Adrenal gland (tissue), 5 donors: Measurements from ENCODE around the gene DRD1.

Experiments used
- CTCF ChIP-seq, 6 experiments: fragments of 450-650 bp in 4 of 6; fragments of 200-600 bp in 2 of 6; sonication (generic) in 1 of 6; IDR thresholded peaks; 1 replicate in 5 of 6; 2 replicates in 1 of 6; pipeline versions ENCODE4 v1.5.1 to v1.8.0; 2016 to 2021; ENCODE audit warnings: antibody characterized with exemption in 6 of 6, mild to moderate bottlenecking in 2 of 6, moderate library complexity in 1 of 6
- POLR2A ChIP-seq, 2 donors: fragments of 450-650 bp; IDR thresholded peaks; one replicate each; pipeline ENCODE4 v1.6.1; 2017; ENCODE audit warnings: antibody characterized with exemption in 2 of 2, mild to moderate bottlenecking in 2 of 2, moderate library complexity in 1 of 2
- donor health status: DM: no; HTN: no; CAD: no.

- TF ChIP-seq CTCF (IDR thresholded peaks at IDR 0.05), result no peak
- TF ChIP-seq POLR2A (IDR thresholded peaks at IDR 0.05), result no peak
These were observed 19.7 kb upstream of the DRD1 start for GRCh38 chr5:175463641-175464040.
